SK-N-SH treated with all-trans-retinoic acid at 6 μM for 48 hours (cell line): ENCODE results near the gene MESP2.

Source experiments
- ATAC-seq: fragments of 200-7000 bp; cut with Tn5 transposase; 3 replicates; pipeline ENCODE4 v1.9.1; 2020; ENCODE audit warnings: mild to moderate bottlenecking, moderate library complexity
- ARNTL ChIP-seq: fragments of 450-650 bp; formaldehyde crosslinking; IDR thresholded peaks from 2 replicates; pipeline ENCODE4 v1.5.0; 2020; ENCODE audit warnings: low read depth, mild to moderate bottlenecking, moderate library complexity, borderline replicate concordance
- BACH2 ChIP-seq: fragments of 250-450 bp; sonication (Bioruptor Pico); IDR thresholded peaks from 2 replicates; pipeline ENCODE4 v1.9.0; 2021; ENCODE audit warnings: mild to moderate bottlenecking, borderline replicate concordance
- ESRRG ChIP-seq: fragments of 250-450 bp; sonication (Bioruptor Pico); IDR thresholded peaks from 2 replicates; pipeline ENCODE4 v1.6.1; 2021; ENCODE audit warnings: mild to moderate bottlenecking
- GLIS3 ChIP-seq: fragments of 250-450 bp; sonication (Bioruptor Pico); IDR thresholded peaks from 2 replicates; pipeline ENCODE4 v1.5.0; 2020; ENCODE audit warnings: mild to moderate bottlenecking, moderate library complexity
- ISL1 ChIP-seq: fragments of 250-450 bp; sonication (Bioruptor Pico); IDR thresholded peaks from 2 replicates; pipeline ENCODE4 v2.1.2; 2022; ENCODE audit warnings: mild to moderate bottlenecking, moderate library complexity
- PPARA ChIP-seq: fragments of 250-450 bp; sonication (Bioruptor Pico); IDR thresholded peaks from 2 replicates; pipeline ENCODE4 v1.5.0; 2020; ENCODE audit warnings: mild to moderate bottlenecking, borderline replicate concordance
- RARB ChIP-seq: fragments of 250-450 bp; sonication (Bioruptor Pico); IDR thresholded peaks from 2 replicates; pipeline ENCODE4 v1.8.0; 2021; ENCODE audit warnings: mild to moderate bottlenecking, moderate library complexity
- SNAI2 ChIP-seq: fragments of 250-450 bp; sonication (Bioruptor Pico); IDR thresholded peaks from 2 replicates; pipeline ENCODE4 v1.5.0; 2020; ENCODE audit warnings: mild to moderate bottlenecking, moderate library complexity
- TCF4 ChIP-seq: fragments of 250-450 bp; sonication (Bioruptor Pico); IDR thresholded peaks from 2 replicates; pipeline ENCODE4 v1.8.0; 2021; ENCODE audit warnings: mild to moderate bottlenecking, moderate library complexity, borderline replicate concordance
- TOX ChIP-seq: fragments of 250-450 bp; sonication (Bioruptor Pico); IDR thresholded peaks from 2 replicates; pipeline ENCODE4 v1.8.0; 2021; ENCODE audit warnings: mild to moderate bottlenecking, moderate library complexity, borderline replicate concordance
- ZC3H10 ChIP-seq: fragments of 250-450 bp; sonication (Bioruptor Pico); IDR thresholded peaks from 2 replicates; pipeline ENCODE4 v1.5.1; 2021; ENCODE audit warnings: mild to moderate bottlenecking, moderate library complexity
- ZFP3 ChIP-seq: fragments of 250-450 bp; sonication (Bioruptor Pico); IDR thresholded peaks from 2 replicates; pipeline ENCODE4 v1.5.0; 2020; ENCODE audit warnings: mild to moderate bottlenecking, moderate library complexity
- ZNF565 ChIP-seq: fragments of 450-650 bp; formaldehyde crosslinking; conservative IDR thresholded peaks from 2 replicates; pipeline ENCODE4 v1.5.0; 2020; ENCODE audit warnings: low read depth, mild to moderate bottlenecking, moderate library complexity
- ZNF70 ChIP-seq: fragments of 450-650 bp; formaldehyde crosslinking; IDR thresholded peaks from 2 replicates; pipeline ENCODE4 v1.5.0; 2020; ENCODE audit warnings: mild to moderate bottlenecking, moderate library complexity
- ZNF8 ChIP-seq: fragments of 450-650 bp; formaldehyde crosslinking; IDR thresholded peaks from 2 replicates; pipeline ENCODE4 v1.5.0; 2020; ENCODE audit warnings: mild to moderate bottlenecking, moderate library complexity
- TF ChIP-seq, protein P1 (sequence below): fragments of 250-450 bp; sonication (Bioruptor Pico); IDR thresholded peaks from 2 replicates; pipeline ENCODE4 v1.5.0; 2020; ENCODE audit warnings: mild to moderate bottlenecking, moderate library complexity
- TF ChIP-seq, protein P2 (sequence below): fragments of 250-450 bp; sonication (Bioruptor Pico); IDR thresholded peaks from 2 replicates; pipeline ENCODE4 v1.8.0; 2021; ENCODE audit warnings: low read depth, mild to moderate bottlenecking, moderate library complexity, borderline replicate concordance
- TF ChIP-seq, protein P3 (sequence below): fragments of 250-450 bp; sonication (Bioruptor Pico); IDR thresholded peaks from 2 replicates; pipeline ENCODE4 v1.5.1; 2020; ENCODE audit warnings: low read depth, mild to moderate bottlenecking, moderate library complexity
- TF ChIP-seq, protein P4 (sequence below): fragments of 250-450 bp; sonication (Bioruptor Pico); IDR thresholded peaks from 2 replicates; pipeline ENCODE4 v1.5.1; 2021; ENCODE audit warnings: mild to moderate bottlenecking, moderate library complexity
- TF ChIP-seq, protein P5 (sequence below): fragments of 250-450 bp; sonication (Bioruptor Pico); IDR thresholded peaks from 2 replicates; pipeline ENCODE4 v1.8.0; 2020; ENCODE audit warnings: mild to moderate bottlenecking, moderate library complexity, borderline replicate concordance

MESP2 gene

DNA sequence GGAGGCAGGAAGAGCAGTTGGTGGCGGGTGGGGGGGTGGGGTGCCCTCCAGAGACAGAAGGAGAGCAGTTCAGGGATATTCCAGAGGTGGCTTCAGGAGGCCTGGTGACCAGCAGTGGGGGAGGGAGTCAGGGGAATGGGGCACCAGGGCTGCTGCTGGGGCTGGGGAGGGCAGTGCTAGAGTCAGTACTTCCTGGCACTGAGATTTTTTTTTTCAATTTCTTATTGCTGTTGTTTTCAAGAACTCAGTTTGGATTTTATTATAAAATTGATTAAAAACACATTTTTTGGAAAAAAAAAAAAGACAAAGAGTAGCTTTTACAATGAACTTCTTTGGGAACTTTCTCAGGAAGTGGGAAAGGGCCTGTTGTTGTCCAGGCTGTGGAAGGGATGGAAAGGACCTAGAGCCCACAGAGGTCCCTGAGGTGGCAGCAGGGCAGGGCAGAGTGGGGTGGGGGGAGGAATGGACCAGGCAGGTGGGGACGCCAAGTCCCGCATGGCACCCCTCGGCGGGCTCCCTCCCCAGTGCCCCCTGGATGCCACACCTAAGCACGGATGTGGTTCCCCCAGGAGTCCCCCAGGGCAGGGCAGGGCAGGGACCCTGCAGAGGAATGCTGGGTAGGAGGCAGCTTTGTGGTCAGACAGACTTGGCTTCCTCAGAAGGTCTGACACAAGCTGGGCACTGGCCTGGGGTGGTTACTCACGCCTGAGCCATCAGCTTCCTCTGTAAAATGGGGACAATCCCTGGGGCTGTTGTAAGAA is 47.0 kb downstream of the MESP2 start:
- TF ChIP-seq GLIS3 (no peak), BACH2 (CRISPR knock-in tag) (no peak), ZNF565 (CRISPR knock-in tag) (no peak), ZNF8 (CRISPR knock-in tag) (no peak), TCF4 (no peak), SNAI2 (CRISPR knock-in tag) (no peak), ZFP3 (CRISPR knock-in tag) (no peak), ZC3H10 (CRISPR knock-in tag) (no peak), RARB (no peak), ESRRG (CRISPR knock-in tag) (no peak), ISL1 (CRISPR knock-in tag) (no peak), TOX (CRISPR knock-in tag) (no peak), ARNTL (no peak), PPARA (no peak)
- TF ChIP-seq, protein P1, sequence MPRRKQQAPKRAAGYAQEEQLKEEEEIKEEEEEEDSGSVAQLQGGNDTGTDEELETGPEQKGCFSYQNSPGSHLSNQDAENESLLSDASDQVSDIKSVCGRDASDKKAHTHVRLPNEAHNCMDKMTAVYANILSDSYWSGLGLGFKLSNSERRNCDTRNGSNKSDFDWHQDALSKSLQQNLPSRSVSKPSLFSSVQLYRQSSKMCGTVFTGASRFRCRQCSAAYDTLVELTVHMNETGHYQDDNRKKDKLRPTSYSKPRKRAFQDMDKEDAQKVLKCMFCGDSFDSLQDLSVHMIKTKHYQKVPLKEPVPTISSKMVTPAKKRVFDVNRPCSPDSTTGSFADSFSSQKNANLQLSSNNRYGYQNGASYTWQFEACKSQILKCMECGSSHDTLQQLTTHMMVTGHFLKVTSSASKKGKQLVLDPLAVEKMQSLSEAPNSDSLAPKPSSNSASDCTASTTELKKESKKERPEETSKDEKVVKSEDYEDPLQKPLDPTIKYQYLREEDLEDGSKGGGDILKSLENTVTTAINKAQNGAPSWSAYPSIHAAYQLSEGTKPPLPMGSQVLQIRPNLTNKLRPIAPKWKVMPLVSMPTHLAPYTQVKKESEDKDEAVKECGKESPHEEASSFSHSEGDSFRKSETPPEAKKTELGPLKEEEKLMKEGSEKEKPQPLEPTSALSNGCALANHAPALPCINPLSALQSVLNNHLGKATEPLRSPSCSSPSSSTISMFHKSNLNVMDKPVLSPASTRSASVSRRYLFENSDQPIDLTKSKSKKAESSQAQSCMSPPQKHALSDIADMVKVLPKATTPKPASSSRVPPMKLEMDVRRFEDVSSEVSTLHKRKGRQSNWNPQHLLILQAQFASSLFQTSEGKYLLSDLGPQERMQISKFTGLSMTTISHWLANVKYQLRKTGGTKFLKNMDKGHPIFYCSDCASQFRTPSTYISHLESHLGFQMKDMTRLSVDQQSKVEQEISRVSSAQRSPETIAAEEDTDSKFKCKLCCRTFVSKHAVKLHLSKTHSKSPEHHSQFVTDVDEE (CRISPR knock-in tag): no peak
- TF ChIP-seq, protein P2, sequence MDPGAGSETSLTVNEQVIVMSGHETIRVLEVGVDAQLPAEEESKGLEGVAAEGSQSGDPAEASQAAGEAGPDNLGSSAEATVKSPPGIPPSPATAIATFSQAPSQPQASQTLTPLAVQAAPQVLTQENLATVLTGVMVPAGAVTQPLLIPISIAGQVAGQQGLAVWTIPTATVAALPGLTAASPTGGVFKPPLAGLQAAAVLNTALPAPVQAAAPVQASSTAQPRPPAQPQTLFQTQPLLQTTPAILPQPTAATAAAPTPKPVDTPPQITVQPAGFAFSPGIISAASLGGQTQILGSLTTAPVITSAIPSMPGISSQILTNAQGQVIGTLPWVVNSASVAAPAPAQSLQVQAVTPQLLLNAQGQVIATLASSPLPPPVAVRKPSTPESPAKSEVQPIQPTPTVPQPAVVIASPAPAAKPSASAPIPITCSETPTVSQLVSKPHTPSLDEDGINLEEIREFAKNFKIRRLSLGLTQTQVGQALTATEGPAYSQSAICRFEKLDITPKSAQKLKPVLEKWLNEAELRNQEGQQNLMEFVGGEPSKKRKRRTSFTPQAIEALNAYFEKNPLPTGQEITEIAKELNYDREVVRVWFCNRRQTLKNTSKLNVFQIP (CRISPR knock-in tag): no peak
- TF ChIP-seq, protein P3, sequence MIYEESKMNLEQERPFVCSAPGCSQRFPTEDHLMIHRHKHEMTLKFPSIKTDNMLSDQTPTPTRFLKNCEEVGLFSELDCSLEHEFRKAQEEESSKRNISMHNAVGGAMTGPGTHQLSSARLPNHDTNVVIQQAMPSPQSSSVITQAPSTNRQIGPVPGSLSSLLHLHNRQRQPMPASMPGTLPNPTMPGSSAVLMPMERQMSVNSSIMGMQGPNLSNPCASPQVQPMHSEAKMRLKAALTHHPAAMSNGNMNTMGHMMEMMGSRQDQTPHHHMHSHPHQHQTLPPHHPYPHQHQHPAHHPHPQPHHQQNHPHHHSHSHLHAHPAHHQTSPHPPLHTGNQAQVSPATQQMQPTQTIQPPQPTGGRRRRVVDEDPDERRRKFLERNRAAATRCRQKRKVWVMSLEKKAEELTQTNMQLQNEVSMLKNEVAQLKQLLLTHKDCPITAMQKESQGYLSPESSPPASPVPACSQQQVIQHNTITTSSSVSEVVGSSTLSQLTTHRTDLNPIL: no peak
- TF ChIP-seq, protein P4, sequence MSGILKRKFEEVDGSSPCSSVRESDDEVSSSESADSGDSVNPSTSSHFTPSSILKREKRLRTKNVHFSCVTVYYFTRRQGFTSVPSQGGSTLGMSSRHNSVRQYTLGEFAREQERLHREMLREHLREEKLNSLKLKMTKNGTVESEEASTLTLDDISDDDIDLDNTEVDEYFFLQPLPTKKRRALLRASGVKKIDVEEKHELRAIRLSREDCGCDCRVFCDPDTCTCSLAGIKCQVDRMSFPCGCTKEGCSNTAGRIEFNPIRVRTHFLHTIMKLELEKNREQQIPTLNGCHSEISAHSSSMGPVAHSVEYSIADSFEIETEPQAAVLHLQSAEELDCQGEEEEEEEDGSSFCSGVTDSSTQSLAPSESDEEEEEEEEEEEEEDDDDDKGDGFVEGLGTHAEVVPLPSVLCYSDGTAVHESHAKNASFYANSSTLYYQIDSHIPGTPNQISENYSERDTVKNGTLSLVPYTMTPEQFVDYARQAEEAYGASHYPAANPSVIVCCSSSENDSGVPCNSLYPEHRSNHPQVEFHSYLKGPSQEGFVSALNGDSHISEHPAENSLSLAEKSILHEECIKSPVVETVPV (CRISPR knock-in tag): no peak
- TF ChIP-seq, protein P5, sequence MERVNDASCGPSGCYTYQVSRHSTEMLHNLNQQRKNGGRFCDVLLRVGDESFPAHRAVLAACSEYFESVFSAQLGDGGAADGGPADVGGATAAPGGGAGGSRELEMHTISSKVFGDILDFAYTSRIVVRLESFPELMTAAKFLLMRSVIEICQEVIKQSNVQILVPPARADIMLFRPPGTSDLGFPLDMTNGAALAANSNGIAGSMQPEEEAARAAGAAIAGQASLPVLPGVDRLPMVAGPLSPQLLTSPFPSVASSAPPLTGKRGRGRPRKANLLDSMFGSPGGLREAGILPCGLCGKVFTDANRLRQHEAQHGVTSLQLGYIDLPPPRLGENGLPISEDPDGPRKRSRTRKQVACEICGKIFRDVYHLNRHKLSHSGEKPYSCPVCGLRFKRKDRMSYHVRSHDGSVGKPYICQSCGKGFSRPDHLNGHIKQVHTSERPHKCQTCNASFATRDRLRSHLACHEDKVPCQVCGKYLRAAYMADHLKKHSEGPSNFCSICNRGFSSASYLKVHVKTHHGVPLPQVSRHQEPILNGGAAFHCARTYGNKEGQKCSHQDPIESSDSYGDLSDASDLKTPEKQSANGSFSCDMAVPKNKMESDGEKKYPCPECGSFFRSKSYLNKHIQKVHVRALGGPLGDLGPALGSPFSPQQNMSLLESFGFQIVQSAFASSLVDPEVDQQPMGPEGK (CRISPR knock-in tag): no peak
- peak; percentile 66 for ATAC-seq

DNA sequence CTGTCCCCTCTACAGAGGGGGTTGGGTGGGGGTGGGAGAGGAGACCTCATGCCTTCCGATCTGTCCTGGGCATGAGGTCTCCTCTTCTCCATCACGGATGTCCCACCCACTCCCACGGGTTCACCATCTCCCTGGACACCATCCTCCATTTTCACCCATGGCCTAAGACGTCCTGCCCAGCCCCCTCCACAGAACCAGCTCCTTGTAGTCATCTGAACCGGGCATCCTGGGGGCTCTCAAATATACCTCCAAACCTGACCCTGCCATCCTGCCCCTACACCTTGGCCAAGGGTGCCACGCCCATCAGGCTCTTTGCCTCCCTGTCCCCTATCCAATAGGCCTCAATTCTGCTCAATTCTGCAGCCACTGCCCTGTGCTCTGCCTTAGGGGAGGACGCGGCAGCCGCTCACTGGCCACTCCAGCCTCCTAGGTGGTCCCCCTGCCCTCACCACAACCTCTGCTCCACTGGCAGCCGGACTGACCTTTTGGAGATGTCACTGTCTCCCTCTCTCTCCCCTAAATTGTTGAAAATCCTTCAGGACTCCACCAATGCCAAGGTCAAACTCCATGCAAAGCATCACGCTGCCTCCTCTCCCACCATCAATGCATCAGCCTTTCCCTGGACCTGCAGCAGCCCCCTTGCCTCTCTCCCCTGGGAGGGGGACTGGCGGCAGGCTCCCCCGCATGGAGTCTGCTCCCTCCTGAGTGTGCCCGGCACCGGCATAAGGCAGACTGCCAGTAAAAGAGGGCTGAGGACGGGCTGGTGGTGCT is 47.9 kb downstream of the MESP2 start:
- no peak for ATAC-seq
- no peak for TF ChIP-seq ZNF565 (CRISPR knock-in tag)
- no peak for TF ChIP-seq TOX (CRISPR knock-in tag)
- TF ChIP-seq TCF4: no peak
- TF ChIP-seq GLIS3: no peak
- no peak for TF ChIP-seq ISL1 (CRISPR knock-in tag)

DNA sequence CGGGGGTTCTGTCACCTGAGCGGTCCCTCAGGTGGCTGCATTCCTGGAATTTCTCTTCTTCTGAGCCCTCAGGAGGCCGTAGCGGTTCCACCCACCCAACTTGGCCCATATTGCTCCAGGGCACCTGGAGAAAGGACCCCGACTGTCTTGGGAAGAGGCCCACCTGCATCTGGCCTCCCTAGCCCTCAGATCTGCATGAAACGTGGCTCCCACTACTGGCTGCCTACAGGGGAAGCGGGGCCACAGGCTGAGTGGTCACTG is 48.4 kb downstream of the MESP2 start:
- no peak for ATAC-seq
- TF ChIP-seq ZNF70 (CRISPR knock-in tag) (no peak), TCF4 (no peak), ZFP3 (CRISPR knock-in tag) (no peak), ZNF8 (CRISPR knock-in tag) (no peak), RARB (no peak), ISL1 (CRISPR knock-in tag) (no peak), SNAI2 (CRISPR knock-in tag) (no peak)
- TF ChIP-seq, protein P2 (CRISPR knock-in tag): no peak
- TF ChIP-seq, protein P5 (CRISPR knock-in tag): no peak
- TF ChIP-seq, protein P1 (CRISPR knock-in tag): no peak
